GM13976 (cell line): ENCODE measurements around the gene KLHL29.

Experiments used
- DNase-seq: peaks from one replicate; pipeline ENCODE4 v3.0.0; 2012; ENCODE audit warnings: low spot score
- in situ Hi-C: fragments of 300-500 bp; cut with MboI; formaldehyde crosslinking; loops from one replicate; pipeline ENCODE4 v1.12.0; 2022; ENCODE audit warnings: low sequenced_read_pairs, mixed read lengths, inconsistent platforms; ENCODE audit not compliant: unreplicated experiment
- TF ChIP-seq, protein P1 (sequence below): IDR thresholded peaks from 2 replicates; pipeline ENCODE4 v1.5.1; 2012; ENCODE audit warnings: borderline replicate concordance, mild to moderate bottlenecking; ENCODE audit not compliant: insufficient read depth; ENCODE audit errors: extremely low read depth, missing control alignments, control extremely low read depth

Gene KLHL29

DNA sequence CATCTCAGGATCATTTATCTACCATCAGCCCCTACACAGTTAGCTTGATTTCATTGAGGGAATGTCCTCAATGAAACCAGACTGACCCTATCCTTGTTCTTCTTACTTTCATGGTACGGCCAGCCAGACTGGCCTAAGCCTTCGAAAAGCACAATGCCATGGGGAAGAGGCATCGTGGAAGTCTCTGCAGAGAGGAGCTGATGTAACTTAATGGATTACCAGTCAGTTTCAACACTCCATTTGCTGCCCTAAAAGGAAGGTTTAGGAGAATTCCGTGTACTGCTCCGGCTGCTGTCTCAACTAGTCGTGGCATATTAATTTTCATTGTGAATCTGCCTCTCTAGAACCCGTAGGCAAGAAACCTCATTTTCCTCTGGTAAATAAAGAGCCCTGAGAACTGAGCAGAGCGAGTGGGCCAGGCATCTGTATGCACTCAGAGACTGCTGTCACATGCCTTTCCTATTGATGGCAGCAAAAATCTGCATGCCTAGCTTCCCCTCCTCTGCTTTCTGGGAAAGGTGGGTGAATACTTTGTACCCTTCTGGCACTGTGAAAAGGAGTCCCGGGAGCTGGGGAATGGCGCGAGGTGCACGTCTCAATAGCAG lies 184.9 kb downstream of the KLHL29 start:
- DNase-seq, result no peak
- in situ Hi-C loops, result no loop called here

DNA sequence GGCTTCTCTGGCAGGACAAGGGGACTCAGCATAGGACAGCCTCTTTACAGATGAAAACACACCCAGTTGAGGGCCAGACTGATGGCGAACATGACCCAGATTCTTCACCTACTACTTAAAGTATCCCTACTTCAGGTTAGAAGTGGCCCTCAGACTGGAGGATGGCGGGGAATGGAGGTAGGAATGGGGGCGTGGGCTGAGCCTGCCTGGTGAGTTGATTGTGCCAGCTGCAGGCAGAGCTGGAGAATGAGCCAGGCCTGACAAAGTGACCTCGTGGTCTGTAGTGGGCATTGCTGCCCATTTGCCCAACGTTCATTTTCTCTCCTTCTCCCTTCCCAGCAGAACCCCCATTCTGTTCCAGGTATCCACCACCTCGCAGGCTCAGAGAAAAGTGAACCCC lies 186.1 kb downstream of the KLHL29 start:
- in situ Hi-C loops, result no loop called here
- TF ChIP-seq, protein P1, sequence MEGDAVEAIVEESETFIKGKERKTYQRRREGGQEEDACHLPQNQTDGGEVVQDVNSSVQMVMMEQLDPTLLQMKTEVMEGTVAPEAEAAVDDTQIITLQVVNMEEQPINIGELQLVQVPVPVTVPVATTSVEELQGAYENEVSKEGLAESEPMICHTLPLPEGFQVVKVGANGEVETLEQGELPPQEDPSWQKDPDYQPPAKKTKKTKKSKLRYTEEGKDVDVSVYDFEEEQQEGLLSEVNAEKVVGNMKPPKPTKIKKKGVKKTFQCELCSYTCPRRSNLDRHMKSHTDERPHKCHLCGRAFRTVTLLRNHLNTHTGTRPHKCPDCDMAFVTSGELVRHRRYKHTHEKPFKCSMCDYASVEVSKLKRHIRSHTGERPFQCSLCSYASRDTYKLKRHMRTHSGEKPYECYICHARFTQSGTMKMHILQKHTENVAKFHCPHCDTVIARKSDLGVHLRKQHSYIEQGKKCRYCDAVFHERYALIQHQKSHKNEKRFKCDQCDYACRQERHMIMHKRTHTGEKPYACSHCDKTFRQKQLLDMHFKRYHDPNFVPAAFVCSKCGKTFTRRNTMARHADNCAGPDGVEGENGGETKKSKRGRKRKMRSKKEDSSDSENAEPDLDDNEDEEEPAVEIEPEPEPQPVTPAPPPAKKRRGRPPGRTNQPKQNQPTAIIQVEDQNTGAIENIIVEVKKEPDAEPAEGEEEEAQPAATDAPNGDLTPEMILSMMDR, result no peak
- no peak for DNase-seq

More for the DNA sequence above, 184.9 kb downstream of the KLHL29 start:
- TF ChIP-seq, protein P1, result no peak

DNA sequence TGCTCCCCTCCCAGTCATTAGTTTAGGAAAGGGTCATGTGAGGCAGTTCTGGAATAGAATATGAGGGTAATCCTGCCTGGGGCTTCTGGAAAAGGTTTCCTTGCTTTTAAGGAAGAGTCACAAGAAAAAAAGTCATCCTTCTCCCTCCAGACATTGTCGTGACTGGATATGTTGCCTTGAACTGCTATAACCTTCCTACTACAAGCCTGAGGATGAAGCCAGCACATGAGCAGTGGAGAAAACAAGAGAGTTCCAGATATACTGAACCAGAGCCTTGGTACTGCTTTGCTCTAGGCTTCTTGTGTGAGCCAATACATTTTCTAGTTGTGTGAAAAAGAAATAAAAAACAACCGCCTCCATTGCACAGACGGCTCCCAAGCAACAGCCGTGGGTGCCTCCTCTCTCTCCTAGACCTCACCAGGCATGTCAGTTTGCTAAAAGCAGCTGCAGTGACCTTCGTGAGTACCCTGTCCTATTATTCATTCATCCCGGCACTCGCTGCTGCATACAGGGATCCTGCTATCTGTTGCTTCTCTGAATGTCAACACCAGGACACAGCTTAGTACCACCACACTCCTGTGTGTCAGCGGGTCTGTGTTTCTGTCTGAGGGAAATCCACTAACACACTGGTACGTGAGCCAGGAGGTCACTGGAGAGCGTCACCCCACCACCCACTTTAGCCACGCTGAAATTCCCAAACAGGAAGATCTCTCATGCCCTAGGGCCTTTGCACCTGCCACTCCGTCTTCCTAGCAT lies 186.7 kb downstream of the KLHL29 start:
- TF ChIP-seq, protein P1, result no peak

DNA sequence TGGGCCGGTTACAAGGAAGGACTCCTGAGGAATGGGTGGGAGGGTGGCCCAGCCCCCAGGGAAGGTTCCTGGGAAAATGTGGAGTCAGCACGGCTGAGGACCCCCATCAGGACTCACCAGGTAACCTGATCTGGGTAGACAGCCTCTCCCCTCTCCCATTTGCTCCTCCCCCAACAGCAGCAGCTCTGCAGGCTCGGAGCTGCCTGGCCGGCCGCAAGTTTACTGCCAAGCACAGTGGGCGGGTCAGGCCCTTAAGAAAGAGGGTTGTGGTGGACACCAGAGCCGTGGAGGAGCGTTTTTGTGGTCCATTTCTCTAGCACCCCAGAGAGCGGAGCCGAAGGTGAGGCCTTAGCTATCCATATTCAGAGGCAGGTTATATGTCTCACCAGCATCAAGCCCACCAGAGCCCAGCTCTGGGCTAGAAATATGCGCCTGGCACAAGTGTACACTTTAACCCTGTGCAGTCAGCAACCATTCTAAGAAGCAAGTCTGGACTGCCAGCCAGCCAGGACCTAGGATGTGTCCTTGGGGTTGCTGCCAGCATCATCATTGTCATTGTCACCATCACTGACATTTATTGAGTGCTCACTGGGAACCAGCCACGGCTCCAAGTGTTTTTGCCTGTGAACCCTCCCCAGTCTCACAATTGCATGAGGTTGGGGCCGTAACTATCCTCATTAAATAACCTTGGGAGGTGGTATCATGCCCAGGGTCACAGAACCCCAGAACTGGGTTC lies 190.1 kb downstream of the KLHL29 start:
- DNase-seq, result no peak
- TF ChIP-seq, protein P1, result no peak
- in situ Hi-C loops, result no loop called here

More for the DNA sequence above, 186.7 kb downstream of the KLHL29 start:
- DNase-seq, result no peak
- in situ Hi-C loops, result no loop called here

DNA sequence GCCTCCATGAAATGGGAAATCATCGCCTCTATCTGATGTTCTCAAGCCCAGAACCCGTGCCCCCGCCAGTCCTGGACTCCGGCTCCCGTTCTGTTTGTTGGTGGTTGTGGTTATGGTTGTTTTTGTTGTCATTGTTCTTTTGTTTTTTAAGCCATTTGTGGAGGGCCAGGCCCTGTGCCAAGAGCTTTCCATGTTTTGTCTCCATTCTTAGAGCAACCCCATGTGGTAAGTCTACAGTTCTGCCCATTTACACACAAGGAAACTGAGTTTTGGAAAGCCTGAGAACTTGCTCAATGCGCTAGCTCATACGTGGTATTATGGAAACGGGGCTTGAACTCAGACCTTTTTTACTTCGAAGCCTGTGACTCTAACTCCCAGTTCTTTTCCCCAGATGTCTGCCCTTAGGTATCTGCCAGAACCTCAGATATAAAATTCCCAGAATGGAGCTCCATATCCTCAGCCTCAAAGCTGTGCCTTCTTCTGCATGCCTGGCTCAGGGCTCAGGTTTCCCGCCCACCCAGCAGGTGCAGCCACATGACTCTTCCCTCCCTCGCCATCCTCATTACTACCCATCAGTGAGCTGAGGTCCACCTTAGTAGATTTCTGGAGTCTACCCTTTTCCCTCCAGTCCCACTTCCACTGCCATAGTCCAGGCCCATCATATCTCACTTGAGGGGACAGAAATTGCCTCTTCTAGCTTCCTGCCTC lies 194.1 kb downstream of the KLHL29 start:
- in situ Hi-C loops, result no loop called here
- TF ChIP-seq, protein P1, result no peak
- DNase-seq, result no peak

DNA sequence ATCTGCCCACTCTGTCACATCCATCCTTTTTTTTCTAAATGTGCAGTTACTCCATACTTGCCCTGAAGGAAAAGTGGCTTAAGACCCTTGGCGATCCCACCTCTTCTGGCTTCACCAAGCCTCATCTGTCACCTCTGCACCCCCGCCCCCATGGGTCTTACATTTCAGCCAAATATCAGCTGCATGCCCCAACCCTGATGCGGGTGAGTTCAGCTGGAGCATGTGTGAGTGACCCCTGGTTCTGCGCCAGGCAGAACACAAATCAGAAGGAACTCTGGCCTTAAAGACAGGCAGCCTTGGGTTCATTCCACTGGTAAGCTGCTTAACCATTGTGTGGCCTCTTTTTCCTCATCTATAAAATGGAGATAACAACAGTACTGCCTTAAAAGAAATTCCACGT lies 194.7 kb downstream of the KLHL29 start:
- DNase-seq, result no peak
- TF ChIP-seq, protein P1, result no peak
- in situ Hi-C loops, result no loop called here
